ENCODE data around the gene SPATA31C1.

- no peak for TF ChIP-seq POLR2A (IDR thresholded peaks at IDR 0.05)
- no peak for TF ChIP-seq CTCF (IDR thresholded peaks at IDR 0.05)
- no peak for TF ChIP-seq POLR2AphosphoS5 (IDR thresholded peaks at IDR 0.05)
Observed at GRCh38 chr9:87889065-87889881, 28.5 kb upstream of the SPATA31C1 start.

Measured in upper lobe of left lung (tissue), 4 donors.